ENCODE measurements around the gene THRSP.
A peak's percentile ranks its signal among the peaks of the same experiment; 100 is the strongest.

THRSP gene

DNA sequence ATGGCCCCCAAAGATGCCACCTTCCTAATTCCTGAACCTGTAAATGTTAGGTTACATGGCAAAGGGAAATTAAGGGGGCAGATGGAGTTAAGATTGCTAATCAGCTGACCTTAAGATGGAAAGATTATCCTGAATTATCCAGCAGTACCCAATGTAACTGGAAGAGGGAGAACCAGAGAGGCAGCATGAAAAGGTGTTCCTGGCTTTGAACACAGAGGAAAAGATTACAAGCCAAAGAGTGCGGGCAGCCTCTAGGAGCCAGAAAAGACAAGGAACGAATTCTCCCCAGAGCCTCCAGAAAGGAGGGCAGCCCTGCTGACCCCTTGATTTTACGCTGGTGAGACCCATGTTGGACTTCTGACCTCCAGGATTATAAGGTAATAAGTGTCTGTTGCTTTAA lies 15.1 kb upstream of the THRSP start:
- Histone ChIP-seq H2AK5ac (ENCODE audit: low read length) (no peak overlapping the region), H3K4ac (ENCODE audit: low read depth, low read length) (no peak overlapping the region), H4K8ac (ENCODE audit: low read depth, low read length) (no peak overlapping the region), H4K91ac (ENCODE audit: low read depth, low read length) (peak overlapping the region; percentile 65), H3K14ac (ENCODE audit: low read length) (no peak overlapping the region), H3K27ac (ENCODE audit: low read depth, low read length) (no peak overlapping the region), H3K18ac (ENCODE audit: low read length) (no peak overlapping the region), H2BK120ac (ENCODE audit: insufficient read depth, low read length, poor library complexity) (no peak overlapping the region), H2BK12ac (ENCODE audit: low read length) (no peak overlapping the region), H3K4me2 (ENCODE audit: low read length) (no peak overlapping the region), H4K12ac (ENCODE audit: low read depth, low read length) (no peak overlapping the region), H3K9ac (ENCODE audit: low read length) (no peak overlapping the region), H2BK5ac (ENCODE audit: low read depth, low read length, poor library complexity) (no peak overlapping the region), H3K27me3 (ENCODE audit: insufficient read depth, low read length) (no peaks in the 10 kb centered on the region), H2AFZ (ENCODE audit: insufficient read depth, low read length, poor library complexity) (no peak overlapping the region), H3K4me3 (ENCODE audit: low read depth, low read length) (no peak overlapping the region), H3K79me1 (ENCODE audit: low read length) (peaks cover 18% of the 10 kb centered on the region), H3K9me3 (ENCODE audit: insufficient read depth, low read depth, low read length) (peaks cover 2% of the 10 kb centered on the region), H3K23ac (ENCODE audit: low read length) (no peak overlapping the region), H3K79me2 (ENCODE audit: control insufficient read depth, insufficient read depth, low read length, poor library complexity) (no peaks in the 10 kb centered on the region), H3K36me3 (ENCODE audit: control insufficient read depth in 1 of 2, insufficient read depth in 2 of 2, low read length in 2 of 2) (no peaks in the 10 kb centered on the region), H3K4me1 (ENCODE audit: control insufficient read depth in 1 of 2, insufficient read depth in 2 of 2, low read length in 2 of 2) (peaks cover 11 to 17% of the 10 kb centered on the region in 2 experiments)
- no peak for DNase-seq
- no CpG with 5 or more reads among the region's 3 CpGs for WGBS (ENCODE audit: extremely low coverage, insufficient coverage, insufficient read length)

DNA sequence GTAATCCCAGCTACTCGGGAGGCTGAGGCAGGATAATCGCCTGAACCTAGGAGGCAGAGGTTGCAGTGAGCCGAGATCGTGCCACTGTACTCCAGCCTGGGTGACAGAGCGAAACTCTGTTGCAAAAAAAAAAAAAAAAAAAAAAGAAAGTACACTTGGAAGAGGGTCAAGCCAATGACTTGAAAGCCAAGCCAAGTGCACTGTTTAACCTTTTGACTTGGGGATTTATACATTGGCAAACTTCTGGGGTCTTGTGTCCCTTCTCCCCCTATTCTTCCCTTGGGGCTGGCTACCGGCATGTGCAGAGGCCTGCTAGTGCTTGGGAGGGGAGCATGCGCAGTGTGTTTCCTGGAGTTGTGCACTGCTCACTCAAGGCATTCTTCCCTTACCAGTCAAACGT lies 14.3 kb upstream of the THRSP start:
- peak overlapping the region; percentile 12 for H3K27ac ChIP-seq (ENCODE audit: low read depth, low read length)
- H3K4me2 ChIP-seq (ENCODE audit: low read length), result no peak overlapping the region
- WGBS (ENCODE audit: extremely low coverage, insufficient coverage, insufficient read length), result no CpG with 5 or more reads among the region's 8 CpGs
- H3K79me2 ChIP-seq (ENCODE audit: control insufficient read depth, insufficient read depth, low read length, poor library complexity), result no peaks in the 10 kb centered on the region
- H3K4me3 ChIP-seq (ENCODE audit: low read depth, low read length), result no peak overlapping the region
- H4K12ac ChIP-seq (ENCODE audit: low read depth, low read length), result no peak overlapping the region
- no peak overlapping the region for H2BK120ac ChIP-seq (ENCODE audit: insufficient read depth, low read length, poor library complexity)
- H4K91ac ChIP-seq (ENCODE audit: low read depth, low read length), result no peak overlapping the region
- H3K18ac ChIP-seq (ENCODE audit: low read length), result no peak overlapping the region
- peaks cover 18% of the 10 kb centered on the region for H3K79me1 ChIP-seq (ENCODE audit: low read length)
- H3K9ac ChIP-seq (ENCODE audit: low read length), result no peak overlapping the region
- H3K4ac ChIP-seq (ENCODE audit: low read depth, low read length), result no peak overlapping the region
- H4K8ac ChIP-seq (ENCODE audit: low read depth, low read length), result no peak overlapping the region
- no peak overlapping the region for H2BK12ac ChIP-seq (ENCODE audit: low read length)
- peaks cover 2% of the 10 kb centered on the region for H3K9me3 ChIP-seq (ENCODE audit: insufficient read depth, low read depth, low read length)
- no peak overlapping the region for H2AK5ac ChIP-seq (ENCODE audit: low read length)
- no peak overlapping the region for H2AFZ ChIP-seq (ENCODE audit: insufficient read depth, low read length, poor library complexity)
- no peak overlapping the region for H3K14ac ChIP-seq (ENCODE audit: low read length)
- H3K23ac ChIP-seq (ENCODE audit: low read length), result no peak overlapping the region
- no peak for DNase-seq
- H3K27me3 ChIP-seq (ENCODE audit: insufficient read depth, low read length), result no peaks in the 10 kb centered on the region
- no peak overlapping the region for H2BK5ac ChIP-seq (ENCODE audit: low read depth, low read length, poor library complexity)
- H3K36me3 ChIP-seq (ENCODE audit: control insufficient read depth in 1 of 2, insufficient read depth in 2 of 2, low read length in 2 of 2), result no peaks in the 10 kb centered on the region
- peaks cover 11 to 17% of the 10 kb centered on the region in 2 experiments for H3K4me1 ChIP-seq (ENCODE audit: control insufficient read depth in 1 of 2, insufficient read depth in 2 of 2, low read length in 2 of 2)

DNA sequence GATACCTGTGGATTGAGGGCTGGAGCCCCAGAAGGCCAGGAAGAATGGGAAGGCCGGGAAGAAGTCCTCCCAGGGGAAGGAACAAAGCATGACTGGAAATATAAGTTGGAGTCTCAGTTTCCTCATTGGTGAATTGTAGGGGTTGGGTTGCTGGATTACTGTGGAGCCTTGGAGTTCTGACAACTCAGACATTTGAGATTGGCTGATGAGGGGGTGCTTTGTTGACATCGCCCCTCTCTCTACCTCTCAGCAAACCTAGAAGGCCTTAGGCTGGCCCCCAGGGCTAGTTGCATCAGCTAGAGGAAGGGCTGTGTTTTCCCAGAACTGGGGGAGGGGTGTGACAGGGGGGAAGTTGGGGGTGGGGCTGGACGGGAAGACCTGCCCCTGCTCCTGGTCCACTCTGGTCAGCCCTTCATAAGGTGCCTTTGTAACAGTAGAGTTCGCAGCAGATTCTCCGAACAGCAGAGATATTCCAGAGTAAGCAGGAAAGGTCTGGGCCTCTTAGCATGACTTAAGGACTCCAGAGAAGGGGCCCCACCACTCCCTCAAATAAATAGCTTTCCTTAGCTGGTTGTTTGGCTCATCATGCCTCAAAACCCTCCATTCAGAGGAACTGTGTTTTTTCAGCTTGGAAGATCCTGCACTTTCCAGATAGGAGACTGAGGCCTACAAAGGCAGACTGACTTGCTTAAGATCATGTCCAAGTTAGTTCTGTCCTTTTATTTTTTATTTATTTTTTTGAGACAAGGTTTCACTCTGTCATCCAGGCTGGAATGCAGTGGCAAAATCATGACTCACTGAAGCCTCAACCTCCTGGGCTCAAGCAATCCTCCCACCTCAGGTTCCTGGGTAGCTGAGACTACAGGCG lies 12.5 kb upstream of the THRSP start:
- Histone ChIP-seq H3K4me2 (ENCODE audit: low read length) (peak overlapping the region; percentile 33), H2BK12ac (ENCODE audit: low read length) (peak overlapping the region; percentile 70), H2BK5ac (ENCODE audit: low read depth, low read length, poor library complexity) (peak overlapping the region; percentile 38), H3K36me3 (ENCODE audit: control insufficient read depth in 1 of 2, insufficient read depth in 2 of 2, low read length in 2 of 2) (no peaks in the 10 kb centered on the region), H3K79me2 (ENCODE audit: control insufficient read depth, insufficient read depth, low read length, poor library complexity) (no peaks in the 10 kb centered on the region), H3K4ac (ENCODE audit: low read depth, low read length) (no peak overlapping the region), H3K14ac (ENCODE audit: low read length) (no peak overlapping the region), H3K23ac (ENCODE audit: low read length) (no peak overlapping the region), H2AFZ (ENCODE audit: insufficient read depth, low read length, poor library complexity) (no peak overlapping the region), H4K12ac (ENCODE audit: low read depth, low read length) (no peak overlapping the region), H3K9ac (ENCODE audit: low read length) (no peak overlapping the region), H3K18ac (ENCODE audit: low read length) (peak overlapping the region; percentile 52), H3K79me1 (ENCODE audit: low read length) (peaks cover 14% of the 10 kb centered on the region), H3K27ac (ENCODE audit: low read depth, low read length) (peak overlapping the region; percentile 67), H2BK120ac (ENCODE audit: insufficient read depth, low read length, poor library complexity) (peak overlapping the region; percentile 36), H3K4me1 (ENCODE audit: control insufficient read depth in 1 of 2, insufficient read depth in 2 of 2, low read length in 2 of 2) (peaks cover 8 to 12% of the 10 kb centered on the region in 2 experiments), H2AK5ac (ENCODE audit: low read length) (no peak overlapping the region), H3K4me3 (ENCODE audit: low read depth, low read length) (no peak overlapping the region), H4K8ac (ENCODE audit: low read depth, low read length) (peak overlapping the region; percentile 54), H4K91ac (ENCODE audit: low read depth, low read length) (peak overlapping the region; percentile 57), H3K9me3 (ENCODE audit: insufficient read depth, low read depth, low read length) (peaks cover 2% of the 10 kb centered on the region), H3K27me3 (ENCODE audit: insufficient read depth, low read length) (no peaks in the 10 kb centered on the region)
- no peak for DNase-seq
- WGBS (ENCODE audit: extremely low coverage, insufficient coverage, insufficient read length), result no CpG with 5 or more reads among the region's 6 CpGs

DNA sequence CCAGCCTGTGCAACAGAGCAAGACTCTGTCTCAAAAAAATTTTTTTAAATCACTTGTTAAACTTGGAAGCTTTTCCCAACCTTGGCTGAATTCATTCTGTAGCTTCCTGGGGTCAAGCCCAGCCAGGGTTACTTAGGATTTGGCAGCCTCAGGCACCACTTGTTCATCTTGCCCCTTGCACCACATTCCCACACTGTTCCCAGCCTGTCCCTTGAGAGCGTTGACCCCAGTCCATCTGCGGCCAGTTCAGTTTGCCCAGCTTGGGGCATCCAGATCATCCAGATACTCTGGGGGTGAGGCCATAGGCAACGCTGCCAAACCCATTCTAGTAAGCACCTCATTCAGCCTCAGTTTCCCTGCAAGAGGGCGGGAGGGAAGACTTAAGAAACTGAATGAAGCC lies 8.7 kb upstream of the THRSP start:
- DNase-seq, result no peak
- no peak overlapping the region for H2BK5ac ChIP-seq (ENCODE audit: low read depth, low read length, poor library complexity)
- no peak overlapping the region for H2BK12ac ChIP-seq (ENCODE audit: low read length)
- no peaks in the 10 kb centered on the region for H3K27me3 ChIP-seq (ENCODE audit: insufficient read depth, low read length)
- no peaks in the 10 kb centered on the region for H3K79me2 ChIP-seq (ENCODE audit: control insufficient read depth, insufficient read depth, low read length, poor library complexity)
- no CpG with 5 or more reads among the region's 4 CpGs for WGBS (ENCODE audit: extremely low coverage, insufficient coverage, insufficient read length)
- H3K4me3 ChIP-seq (ENCODE audit: low read depth, low read length), result no peak overlapping the region
- no peak overlapping the region for H4K91ac ChIP-seq (ENCODE audit: low read depth, low read length)
- H3K4ac ChIP-seq (ENCODE audit: low read depth, low read length), result no peak overlapping the region
- H2AFZ ChIP-seq (ENCODE audit: insufficient read depth, low read length, poor library complexity), result no peak overlapping the region
- H3K27ac ChIP-seq (ENCODE audit: low read depth, low read length), result no peak overlapping the region
- no peak overlapping the region for H2AK5ac ChIP-seq (ENCODE audit: low read length)
- no peak overlapping the region for H3K14ac ChIP-seq (ENCODE audit: low read length)
- no peaks in the 10 kb centered on the region for H3K36me3 ChIP-seq (ENCODE audit: control insufficient read depth in 1 of 2, insufficient read depth in 2 of 2, low read length in 2 of 2)
- no peak overlapping the region for H3K4me2 ChIP-seq (ENCODE audit: low read length)
- no peak overlapping the region for H4K12ac ChIP-seq (ENCODE audit: low read depth, low read length)
- no peak overlapping the region for H2BK120ac ChIP-seq (ENCODE audit: insufficient read depth, low read length, poor library complexity)
- peaks cover 14% of the 10 kb centered on the region for H3K79me1 ChIP-seq (ENCODE audit: low read length)
- no peak overlapping the region for H4K8ac ChIP-seq (ENCODE audit: low read depth, low read length)
- peaks cover 6 to 11% of the 10 kb centered on the region in 2 experiments for H3K4me1 ChIP-seq (ENCODE audit: control insufficient read depth in 1 of 2, insufficient read depth in 2 of 2, low read length in 2 of 2)
- no peak overlapping the region for H3K18ac ChIP-seq (ENCODE audit: low read length)
- no peak overlapping the region for H3K9ac ChIP-seq (ENCODE audit: low read length)
- no peak overlapping the region for H3K23ac ChIP-seq (ENCODE audit: low read length)
- H3K9me3 ChIP-seq (ENCODE audit: insufficient read depth, low read depth, low read length), result no peaks in the 10 kb centered on the region

Measured in trophoblast cell (in vitro differentiated cells and primary cell).